A549 (cell line): ENCODE results near the gene PRDM15. TPM values are rescaled to one million over a fixed set of nuclear protein-coding genes. Genes with fewer than 3 reads are reported as not detected.

Experiments
- ATAC-seq, 2 experiments: fragments of 200-7000 bp in 1 of 2; fragments of >200 bp in 1 of 2; cut with Nextera tagmentation in 1 of 2; cut with Tn5 transposase in 1 of 2; 3 replicates each; pipeline versions ENCODE4 v1.8.0 to v1.9.1; 2018 to 2020; ENCODE audit warnings: mild to moderate bottlenecking in 1 of 2, moderate library complexity in 1 of 2
- CTCF ChIA-PET: fragments of 300-600 bp; sonication (Branson Sonifier 250); formaldehyde crosslinking; extraction: SDS; loops from one replicate; lab custom pipeline; 2021; ENCODE audit warnings: antibody characterized with exemption, inconsistent platforms; lab: Yijun Ruan, JAX
- POLR2A ChIA-PET: fragments of 350-600 bp; formaldehyde crosslinking; extraction: SDS; loops from one replicate; lab custom pipeline; 2021; ENCODE audit warnings: antibody characterized with exemption, inconsistent platforms; lab: Yijun Ruan, JAX
- DNase-seq, 2 experiments: peaks; one replicate each; pipeline versions ENCODE4 v3.0.0 to v3.0.0-alpha.2; 2011 to 2016; ENCODE audit warnings: low read depth in 1 of 2, low spot score in 1 of 2
- FAIRE-seq: peaks from 2 replicates; lab custom pipeline; 2011; peaks lifted over from hg19 to GRCh38; lab: Jason Lieb, UNC
- H3K27ac ChIP-seq, 2 experiments: fragments of >200 bp; sonication (Bioruptor Twin); formaldehyde crosslinking; 3 replicates each; pipeline ENCODE4 v1.5.1; 2016 to 2017
- H3K4me1 ChIP-seq: fragments of >200 bp; sonication (Bioruptor Twin); formaldehyde crosslinking; 3 replicates; pipeline ENCODE4 v1.6.1; 2016
- H3K4me2 ChIP-seq: fragments of >200 bp; sonication (Bioruptor Twin); formaldehyde crosslinking; 3 replicates; pipeline ENCODE4 v1.6.1; 2016
- H3K4me3 ChIP-seq: fragments of >200 bp; sonication (Bioruptor Twin); formaldehyde crosslinking; 3 replicates; pipeline ENCODE4 v1.5.1; 2016
- H3K9me3 ChIP-seq: fragments of >200 bp; sonication (Bioruptor Twin); formaldehyde crosslinking; 3 replicates; pipeline ENCODE4 v1.6.1; 2016
- CBX2 ChIP-seq: fragments of 200-600 bp; sonication (generic); IDR thresholded peaks from 2 replicates; pipeline ENCODE4 v1.6.1; 2016; ENCODE audit warnings: low read depth, mild to moderate bottlenecking, borderline replicate concordance
- CHD2 ChIP-seq: fragments of 150-350 bp; IDR thresholded peaks from 2 replicates; pipeline ENCODE4 v1.6.1; 2014; ENCODE audit warnings: low read length; ENCODE audit not compliant: partially characterized antibody
- EHMT2 ChIP-seq: fragments of 200-600 bp; sonication (generic); IDR thresholded peaks from 2 replicates; pipeline ENCODE4 v1.6.1; 2016; ENCODE audit warnings: antibody characterized with exemption, low read depth, mild to moderate bottlenecking, moderate library complexity
- EP300 ChIP-seq, 2 experiments: fragments of >200 bp; sonication (Bioruptor Twin); formaldehyde crosslinking; IDR thresholded peaks; 2 replicates in 1 of 2; 3 replicates in 1 of 2; pipeline ENCODE4 v1.6.1; 2016 to 2017
- GATA3 ChIP-seq: IDR thresholded peaks from 2 replicates; pipeline ENCODE4 v1.6.1; 2012; ENCODE audit warnings: borderline replicate concordance
- HDAC2 ChIP-seq: fragments of 200-600 bp; sonication (generic); IDR thresholded peaks from 2 replicates; pipeline ENCODE4 v1.6.1; 2016
- HEYL ChIP-seq: fragments of 250-450 bp; sonication (Bioruptor Pico); IDR thresholded peaks from 2 replicates; pipeline ENCODE4 v1.8.0; 2021; ENCODE audit warnings: mild to moderate bottlenecking, moderate library complexity
- HOXA7 ChIP-seq: fragments of 250-450 bp; sonication (Bioruptor Pico); IDR thresholded peaks from 2 replicates; pipeline ENCODE4 v1.5.0; 2020; ENCODE audit warnings: mild to moderate bottlenecking, moderate library complexity
- KDM1A ChIP-seq: fragments of 200-600 bp; sonication (generic); IDR thresholded peaks from 2 replicates; pipeline ENCODE4 v1.6.1; 2016; ENCODE audit warnings: low read depth, mild to moderate bottlenecking
- NPAS2 ChIP-seq: fragments of 250-450 bp; sonication (Bioruptor Pico); IDR thresholded peaks from 2 replicates; pipeline ENCODE4 v1.8.0; 2022; ENCODE audit warnings: mild to moderate bottlenecking, moderate library complexity, borderline replicate concordance
- POLR2A ChIP-seq: IDR thresholded peaks from 2 replicates; pipeline ENCODE4 v1.6.1; 2012; ENCODE audit warnings: mild to moderate bottlenecking, low read length
- RAD21 ChIP-seq, 2 experiments: fragments of >200 bp in 1 of 2; sonication (Bioruptor Twin) in 1 of 2; formaldehyde crosslinking in 1 of 2; IDR thresholded peaks in 1 of 2; conservative IDR thresholded peaks in 1 of 2; 2 replicates in 1 of 2; 3 replicates in 1 of 2; pipeline ENCODE4 v1.6.1; 2012 to 2018; ENCODE audit warnings: inconsistent platforms in 1 of 2
- RARB ChIP-seq: fragments of 250-450 bp; sonication (Bioruptor Pico); IDR thresholded peaks from 2 replicates; pipeline ENCODE4 v1.8.0; 2021; ENCODE audit warnings: mild to moderate bottlenecking, moderate library complexity
- RCOR1 ChIP-seq: fragments of 150-350 bp; IDR thresholded peaks from 2 replicates; pipeline ENCODE4 v1.6.1; 2014; ENCODE audit warnings: antibody characterized with exemption, low read length, low read depth
- SMC3 ChIP-seq: fragments of >200 bp; sonication (Bioruptor Twin); formaldehyde crosslinking; IDR thresholded peaks from 3 replicates; pipeline ENCODE4 v1.6.1; 2018; ENCODE audit warnings: inconsistent platforms
- SREBF2 ChIP-seq: fragments of 450-650 bp; IDR thresholded peaks from 2 replicates; pipeline ENCODE4 v1.6.1; 2014; ENCODE audit warnings: mild to moderate bottlenecking, moderate library complexity
- TFCP2L1 ChIP-seq: fragments of 250-450 bp; sonication (Bioruptor Pico); IDR thresholded peaks from 2 replicates; pipeline ENCODE4 v1.5.0; 2021; ENCODE audit warnings: mild to moderate bottlenecking
- WGBS: methylation state at CpG from one replicate; pipeline ENCODE4 v1.1.6; 2017; ENCODE audit errors: missing lambda C conversion rate; 5-methylcytosine and 5-hydroxymethylcytosine counted together
- polyA plus RNA-seq, 4 experiments: library from polyadenylated mRNA; depleted of rRNA in 3 of 4; stranded (reverse); fragments of >200 nt; fragmentation: RNase III in 1 of 4; extraction: RNeasy Plus Mini Kit Qiagen cat#74134 plus additional on column Dnase treatment in 1 of 4; gene quantifications; 2 replicates in 3 of 4; 3 replicates in 1 of 4; pipeline ENCODE4 v1.2.3, GENCODE V29; 2011 to 2017
- TF ChIP-seq, protein P1 (sequence below): fragments of >200 bp; sonication (Bioruptor Twin); formaldehyde crosslinking; IDR thresholded peaks from 2 replicates; pipeline ENCODE4 v1.6.1; 2016
- TF ChIP-seq, protein P2 (sequence below): IDR thresholded peaks from 2 replicates; pipeline ENCODE4 v1.6.1; 2012; ENCODE audit warnings: low read depth, borderline replicate concordance
- TF ChIP-seq, protein P3 (sequence below): fragments of >200 bp; sonication (Bioruptor Twin); formaldehyde crosslinking; IDR thresholded peaks from 3 replicates; pipeline ENCODE4 v1.5.1; 2016
- TF ChIP-seq, protein P4 (sequence below): fragments of 250-450 bp; sonication (Bioruptor Pico); IDR thresholded peaks from 2 replicates; pipeline ENCODE4 v1.5.0; 2021; ENCODE audit warnings: mild to moderate bottlenecking, moderate library complexity, borderline replicate concordance
- TF ChIP-seq, protein P5 (sequence below): IDR thresholded peaks from 2 replicates; pipeline ENCODE4 v1.6.1; 2012
- TF ChIP-seq, protein P6 (sequence below): IDR thresholded peaks from 2 replicates; pipeline ENCODE4 v1.6.1; 2012

PRDM15 gene
- polyA plus RNA-seq, 2 of the 4 experiments (the other 2 are of a cell fraction) = 4.5 to 6.1 TPM

DNA sequence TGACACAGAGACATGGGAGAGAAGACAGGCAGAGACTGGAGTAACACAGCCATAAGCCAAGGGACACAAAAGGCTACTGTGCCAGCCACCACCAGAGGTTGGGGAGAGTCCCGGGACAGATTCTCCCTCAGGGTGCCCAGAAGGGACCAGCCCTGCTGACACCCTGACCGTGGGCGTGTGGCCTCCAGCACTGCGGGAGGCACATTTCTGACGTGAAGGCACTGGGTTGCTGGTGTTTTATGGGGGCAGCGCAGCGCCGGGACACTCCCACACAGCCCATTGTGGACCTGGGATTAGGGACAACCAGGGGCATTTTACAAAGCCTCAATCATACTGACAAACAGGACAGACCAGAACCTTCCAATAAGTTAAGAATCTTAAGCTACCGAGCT lies 26.2 kb downstream of the PRDM15 start:
- FAIRE-seq (no peak), DNase-seq (no peak), ATAC-seq (no peak)
- 0 out of 3 replicates have a peak, but pooled peaks cover 9% of the 10 kb centered on the region for H3K4me1 ChIP-seq
- H3K4me2 ChIP-seq = no peak overlapping the region
- POLR2A ChIA-PET = no interaction called here
- no peaks in the 10 kb centered on the region for H3K9me3 ChIP-seq
- no peak overlapping the region for H3K4me3 ChIP-seq
- TF ChIP-seq TFCP2L1 (CRISPR knock-in tag) (no peak), GATA3 (no peak), POLR2A (no peak), CHD2 (no peak), RARB (CRISPR knock-in tag) (no peak), EP300 (IDR thresholded peaks at IDR 0.05) (no peak), RAD21 (conservative IDR thresholded peaks at IDR 0.05 in 1 of 2, IDR thresholded peaks at IDR 0.05 in 1 of 2) (no peak), EHMT2 (no peak), KDM1A (no peak), RCOR1 (no peak), NPAS2 (CRISPR knock-in tag) (no peak), HEYL (CRISPR knock-in tag) (no peak)
- TF ChIP-seq, protein P1, sequence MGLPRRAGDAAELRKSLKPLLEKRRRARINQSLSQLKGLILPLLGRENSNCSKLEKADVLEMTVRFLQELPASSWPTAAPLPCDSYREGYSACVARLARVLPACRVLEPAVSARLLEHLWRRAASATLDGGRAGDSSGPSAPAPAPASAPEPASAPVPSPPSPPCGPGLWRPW = no peak
- TF ChIP-seq, protein P2, sequence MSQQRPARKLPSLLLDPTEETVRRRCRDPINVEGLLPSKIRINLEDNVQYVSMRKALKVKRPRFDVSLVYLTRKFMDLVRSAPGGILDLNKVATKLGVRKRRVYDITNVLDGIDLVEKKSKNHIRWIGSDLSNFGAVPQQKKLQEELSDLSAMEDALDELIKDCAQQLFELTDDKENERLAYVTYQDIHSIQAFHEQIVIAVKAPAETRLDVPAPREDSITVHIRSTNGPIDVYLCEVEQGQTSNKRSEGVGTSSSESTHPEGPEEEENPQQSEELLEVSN = no peak
- TF ChIP-seq, protein P3, sequence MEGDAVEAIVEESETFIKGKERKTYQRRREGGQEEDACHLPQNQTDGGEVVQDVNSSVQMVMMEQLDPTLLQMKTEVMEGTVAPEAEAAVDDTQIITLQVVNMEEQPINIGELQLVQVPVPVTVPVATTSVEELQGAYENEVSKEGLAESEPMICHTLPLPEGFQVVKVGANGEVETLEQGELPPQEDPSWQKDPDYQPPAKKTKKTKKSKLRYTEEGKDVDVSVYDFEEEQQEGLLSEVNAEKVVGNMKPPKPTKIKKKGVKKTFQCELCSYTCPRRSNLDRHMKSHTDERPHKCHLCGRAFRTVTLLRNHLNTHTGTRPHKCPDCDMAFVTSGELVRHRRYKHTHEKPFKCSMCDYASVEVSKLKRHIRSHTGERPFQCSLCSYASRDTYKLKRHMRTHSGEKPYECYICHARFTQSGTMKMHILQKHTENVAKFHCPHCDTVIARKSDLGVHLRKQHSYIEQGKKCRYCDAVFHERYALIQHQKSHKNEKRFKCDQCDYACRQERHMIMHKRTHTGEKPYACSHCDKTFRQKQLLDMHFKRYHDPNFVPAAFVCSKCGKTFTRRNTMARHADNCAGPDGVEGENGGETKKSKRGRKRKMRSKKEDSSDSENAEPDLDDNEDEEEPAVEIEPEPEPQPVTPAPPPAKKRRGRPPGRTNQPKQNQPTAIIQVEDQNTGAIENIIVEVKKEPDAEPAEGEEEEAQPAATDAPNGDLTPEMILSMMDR = no peak
- TF ChIP-seq, protein P4, sequence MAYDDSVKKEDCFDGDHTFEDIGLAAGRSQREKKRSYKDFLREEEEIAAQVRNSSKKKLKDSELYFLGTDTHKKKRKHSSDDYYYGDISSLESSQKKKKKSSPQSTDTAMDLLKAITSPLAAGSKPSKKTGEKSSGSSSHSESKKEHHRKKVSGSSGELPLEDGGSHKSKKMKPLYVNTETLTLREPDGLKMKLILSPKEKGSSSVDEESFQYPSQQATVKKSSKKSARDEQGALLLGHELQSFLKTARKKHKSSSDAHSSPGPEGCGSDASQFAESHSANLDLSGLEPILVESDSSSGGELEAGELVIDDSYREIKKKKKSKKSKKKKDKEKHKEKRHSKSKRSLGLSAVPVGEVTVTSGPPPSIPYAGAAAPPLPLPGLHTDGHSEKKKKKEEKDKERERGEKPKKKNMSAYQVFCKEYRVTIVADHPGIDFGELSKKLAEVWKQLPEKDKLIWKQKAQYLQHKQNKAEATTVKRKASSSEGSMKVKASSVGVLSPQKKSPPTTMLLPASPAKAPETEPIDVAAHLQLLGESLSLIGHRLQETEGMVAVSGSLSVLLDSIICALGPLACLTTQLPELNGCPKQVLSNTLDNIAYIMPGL (CRISPR knock-in tag) = no peak
- CTCF ChIA-PET = interaction anchor here (0.6 to 1.0 kb wide), 2 partner anchors 36 to 472 kb away, joined by 3 read pairs; no protein-coding TSS in a partner anchor
- no peak overlapping the region for H3K27ac ChIP-seq
- WGBS = 73% methylated on average over 3 of the region's 9 CpGs

DNA sequence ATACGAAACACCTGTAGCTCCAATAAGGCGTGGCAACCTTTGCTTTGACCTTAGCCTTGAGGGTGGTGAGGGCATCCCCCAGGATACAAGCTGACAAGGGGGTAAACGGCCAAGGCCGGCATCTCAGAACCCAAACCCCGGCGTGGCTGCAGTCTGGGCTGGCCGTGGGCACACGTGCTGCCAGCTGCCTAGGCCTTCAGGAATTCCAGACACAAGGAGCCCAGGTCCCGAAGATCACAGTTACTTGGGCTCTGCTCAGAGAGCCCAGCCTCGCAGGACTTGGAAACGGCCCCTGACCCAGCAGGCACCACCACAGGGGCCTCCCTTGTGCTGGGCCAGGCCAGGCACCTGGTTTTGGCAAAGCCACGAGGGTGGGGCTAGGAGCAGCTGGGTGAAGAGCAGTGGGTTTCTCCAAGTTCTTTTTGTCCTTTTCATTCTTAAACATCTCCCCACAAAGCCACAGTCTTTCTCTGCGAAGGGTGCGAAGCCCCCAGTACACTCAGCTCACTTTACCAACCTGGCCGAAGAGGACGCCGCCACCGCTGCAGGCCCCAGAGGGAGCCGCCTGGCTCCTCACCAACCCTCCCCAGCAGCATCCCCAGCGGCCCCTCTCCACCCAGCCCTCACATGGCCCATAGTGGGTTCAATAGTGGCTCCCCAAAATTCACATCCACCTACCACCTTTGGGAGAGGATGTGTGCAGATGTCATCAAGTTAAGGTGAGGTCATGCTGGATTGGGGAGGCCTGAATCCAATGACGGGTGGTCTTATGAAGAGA lies 26.8 kb downstream of the PRDM15 start:
- ATAC-seq = no peak
- CTCF ChIA-PET = interaction anchor here (0.6 to 1.0 kb wide), 2 partner anchors 35 to 473 kb away, joined by 3 read pairs; no protein-coding TSS in a partner anchor
- POLR2A ChIA-PET = no interaction called here

More for the DNA sequence above, 26.8 kb downstream of the PRDM15 start:
- H3K4me2 ChIP-seq = no peak overlapping the region
- no peak overlapping the region for H3K4me3 ChIP-seq
- DNase-seq = no peak
- H3K4me1 ChIP-seq = 0 out of 3 replicates have a peak, but pooled peaks cover 9% of the 10 kb centered on the region
- no peak overlapping the region for H3K27ac ChIP-seq
- H3K9me3 ChIP-seq = no peaks in the 10 kb centered on the region
- no peak for FAIRE-seq
- 87% methylated on average over 17 of the region's 21 CpGs for WGBS
- TF ChIP-seq HOXA7 (no peak), KDM1A (no peak), CBX2 (no peak), POLR2A (no peak), SMC3 (no peak), HDAC2 (no peak), SREBF2 (no peak), RARB (CRISPR knock-in tag) (no peak)
- TF ChIP-seq, protein P5, sequence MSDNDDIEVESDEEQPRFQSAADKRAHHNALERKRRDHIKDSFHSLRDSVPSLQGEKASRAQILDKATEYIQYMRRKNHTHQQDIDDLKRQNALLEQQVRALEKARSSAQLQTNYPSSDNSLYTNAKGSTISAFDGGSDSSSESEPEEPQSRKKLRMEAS = no peak
- TF ChIP-seq, protein P6, sequence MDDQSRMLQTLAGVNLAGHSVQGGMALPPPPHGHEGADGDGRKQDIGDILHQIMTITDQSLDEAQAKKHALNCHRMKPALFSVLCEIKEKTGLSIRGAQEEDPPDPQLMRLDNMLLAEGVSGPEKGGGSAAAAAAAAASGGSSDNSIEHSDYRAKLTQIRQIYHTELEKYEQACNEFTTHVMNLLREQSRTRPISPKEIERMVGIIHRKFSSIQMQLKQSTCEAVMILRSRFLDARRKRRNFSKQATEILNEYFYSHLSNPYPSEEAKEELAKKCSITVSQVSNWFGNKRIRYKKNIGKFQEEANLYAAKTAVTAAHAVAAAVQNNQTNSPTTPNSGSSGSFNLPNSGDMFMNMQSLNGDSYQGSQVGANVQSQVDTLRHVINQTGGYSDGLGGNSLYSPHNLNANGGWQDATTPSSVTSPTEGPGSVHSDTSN = no peak
- TF ChIP-seq, protein P1 = no peak
